HepG2 (cell line): ENCODE measurements around the gene COG5. TPM values are rescaled to one million over a fixed set of nuclear protein-coding genes. Genes with fewer than 3 reads are reported as not detected.

ENCODE experiments used
- BCL6 ChIP-seq: IDR thresholded peaks from 2 replicates; pipeline ENCODE4 v1.6.1; 2016; ENCODE audit warnings: missing genetic modification reagents, missing compliant biosample characterization
- ELK4 ChIP-seq: sonication (generic); formaldehyde crosslinking; IDR thresholded peaks from 2 replicates; pipeline ENCODE4 v1.9.0; 2021; ENCODE audit warnings: missing genetic modification reagents, borderline replicate concordance
- GABPA ChIP-seq, 2 experiments: IDR thresholded peaks; 2 replicates each; pipeline ENCODE4 v1.6.1; 2011 to 2016; ENCODE audit warnings: low read depth in 2 of 2, low read length in 1 of 2, missing biosample characterization in 1 of 2, missing genetic modification characterization in 1 of 2
- HMG20B ChIP-seq: conservative IDR thresholded peaks from 2 replicates; pipeline ENCODE4 v1.6.1; 2016; ENCODE audit warnings: missing genetic modification reagents, missing compliant biosample characterization
- IRF9 ChIP-seq: sonication (generic); formaldehyde crosslinking; IDR thresholded peaks from 2 replicates; pipeline ENCODE4 v1.8.0; 2022; ENCODE audit warnings: missing genetic modification reagents, mild to moderate bottlenecking, borderline replicate concordance
- PLRG1 ChIP-seq: fragments of 450-650 bp; conservative IDR thresholded peaks from 2 replicates; pipeline ENCODE4 v1.6.1; 2016
- ZNF101 ChIP-seq: sonication (generic); formaldehyde crosslinking; IDR thresholded peaks from 2 replicates; pipeline ENCODE4 v1.4.0; 2020; ENCODE audit warnings: mild to moderate bottlenecking, low read depth, missing genetic modification reagents, borderline replicate concordance
- ZNF556 ChIP-seq: sonication (generic); formaldehyde crosslinking; IDR thresholded peaks from 2 replicates; pipeline ENCODE4 v1.4.0; 2020; ENCODE audit warnings: mild to moderate bottlenecking, missing genetic modification reagents, borderline replicate concordance
- ZNF746 ChIP-seq: sonication (generic); formaldehyde crosslinking; IDR thresholded peaks from 2 replicates; pipeline ENCODE4 v1.8.0; 2022; ENCODE audit warnings: mild to moderate bottlenecking, missing genetic modification reagents
- ZNF850 ChIP-seq: sonication (generic); formaldehyde crosslinking; conservative IDR thresholded peaks from 2 replicates; pipeline ENCODE4 v1.9.0; 2021; ENCODE audit warnings: mild to moderate bottlenecking, missing genetic modification reagents
- polyA plus RNA-seq, 8 experiments: library from polyadenylated mRNA; depleted of rRNA in 3 of 8; stranded (reverse) in 7 of 8; unstranded in 1 of 8; fragments of >200 nt; fragmentation: Illumina TruSeq in 4 of 8; extraction: Trizol in 4 of 8; gene quantifications; 2 replicates each; pipeline versions ENCODE4 v1.2.1 to v1.2.3, GENCODE V29; 2011 to 2016; ENCODE audit warnings: low read depth in 4 of 8, missing spikeins in 1 of 8, mixed read lengths in 1 of 8; ENCODE audit not compliant: insufficient read depth in 1 of 8
- total RNA-seq, 5 experiments: library from RNA; depleted of rRNA; stranded (reverse); fragments of >200 nt; fragmentation: Illumina TruSeq; extraction: Trizol; gene quantifications; 2 replicates each; pipeline ENCODE4 v1.2.3, GENCODE V29; 2016; ENCODE audit warnings: low read depth in 1 of 5
- TF ChIP-seq, protein P1 (sequence below): sonication (generic); formaldehyde crosslinking; IDR thresholded peaks from 2 replicates; pipeline ENCODE4 v1.4.0; 2020; ENCODE audit warnings: mild to moderate bottlenecking, missing genetic modification reagents
- TF ChIP-seq, protein P2 (sequence below): sonication (generic); formaldehyde crosslinking; IDR thresholded peaks from 2 replicates; pipeline ENCODE4 v1.4.0; 2020; ENCODE audit warnings: missing genetic modification reagents
- TF ChIP-seq, protein P3 (sequence below): sonication (generic); formaldehyde crosslinking; IDR thresholded peaks from 2 replicates; pipeline ENCODE4 v1.4.0; 2020; ENCODE audit warnings: mild to moderate bottlenecking, low read depth, missing genetic modification reagents
- TF ChIP-seq, protein P4 (sequence below): sonication (generic); formaldehyde crosslinking; IDR thresholded peaks from 2 replicates; pipeline ENCODE4 v1.5.1; 2020; ENCODE audit warnings: mild to moderate bottlenecking, missing genetic modification reagents, moderate library complexity
- TF ChIP-seq, protein P5 (sequence below): sonication (generic); formaldehyde crosslinking; IDR thresholded peaks from 2 replicates; pipeline ENCODE4 v1.5.1; 2020; ENCODE audit warnings: missing genetic modification reagents, mild to moderate bottlenecking, borderline replicate concordance

COG5 gene
- total and polyA plus RNA-seq, 2 of the 13 experiments (the other 11 are each of a cell fraction or from before 2014, with no cell fraction given), result 20.4 to 31.3 TPM

GRCh38 chr7:107169120-107170050 lies 394.3 kb downstream of the COG5 start (continued):
- TF ChIP-seq IRF9 (CRISPR knock-in tag) (no peak; the same call in 1 of the 2 replicates), GABPA (IDR thresholded peaks at IDR 0.05; ENCODE audit: low read depth, low read length) (no peak), GABPA (CRISPR knock-in tag; IDR thresholded peaks at IDR 0.05; ENCODE audit: low read depth) (peak; percentile 53; the same call in 1 of the 2 replicates), BCL6 (CRISPR knock-in tag) (peak; percentile 45; the same call in 1 of the 2 replicates), PLRG1 (no peak), ZNF746 (CRISPR knock-in tag) (peak; percentile 70; the same call in 1 of the 2 replicates), ZNF556 (CRISPR knock-in tag) (0 out of 2 replicates have a peak, but pooled peaks have one; percentile 71), ZNF850 (CRISPR knock-in tag) (no peak), ELK4 (CRISPR knock-in tag) (no peak), HMG20B (CRISPR knock-in tag) (no peak), ZNF101 (no peak)
- TF ChIP-seq, protein P1, sequence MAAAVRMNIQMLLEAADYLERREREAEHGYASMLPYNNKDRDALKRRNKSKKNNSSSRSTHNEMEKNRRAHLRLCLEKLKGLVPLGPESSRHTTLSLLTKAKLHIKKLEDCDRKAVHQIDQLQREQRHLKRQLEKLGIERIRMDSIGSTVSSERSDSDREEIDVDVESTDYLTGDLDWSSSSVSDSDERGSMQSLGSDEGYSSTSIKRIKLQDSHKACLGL (CRISPR knock-in tag), result no peak
- TF ChIP-seq, protein P2, sequence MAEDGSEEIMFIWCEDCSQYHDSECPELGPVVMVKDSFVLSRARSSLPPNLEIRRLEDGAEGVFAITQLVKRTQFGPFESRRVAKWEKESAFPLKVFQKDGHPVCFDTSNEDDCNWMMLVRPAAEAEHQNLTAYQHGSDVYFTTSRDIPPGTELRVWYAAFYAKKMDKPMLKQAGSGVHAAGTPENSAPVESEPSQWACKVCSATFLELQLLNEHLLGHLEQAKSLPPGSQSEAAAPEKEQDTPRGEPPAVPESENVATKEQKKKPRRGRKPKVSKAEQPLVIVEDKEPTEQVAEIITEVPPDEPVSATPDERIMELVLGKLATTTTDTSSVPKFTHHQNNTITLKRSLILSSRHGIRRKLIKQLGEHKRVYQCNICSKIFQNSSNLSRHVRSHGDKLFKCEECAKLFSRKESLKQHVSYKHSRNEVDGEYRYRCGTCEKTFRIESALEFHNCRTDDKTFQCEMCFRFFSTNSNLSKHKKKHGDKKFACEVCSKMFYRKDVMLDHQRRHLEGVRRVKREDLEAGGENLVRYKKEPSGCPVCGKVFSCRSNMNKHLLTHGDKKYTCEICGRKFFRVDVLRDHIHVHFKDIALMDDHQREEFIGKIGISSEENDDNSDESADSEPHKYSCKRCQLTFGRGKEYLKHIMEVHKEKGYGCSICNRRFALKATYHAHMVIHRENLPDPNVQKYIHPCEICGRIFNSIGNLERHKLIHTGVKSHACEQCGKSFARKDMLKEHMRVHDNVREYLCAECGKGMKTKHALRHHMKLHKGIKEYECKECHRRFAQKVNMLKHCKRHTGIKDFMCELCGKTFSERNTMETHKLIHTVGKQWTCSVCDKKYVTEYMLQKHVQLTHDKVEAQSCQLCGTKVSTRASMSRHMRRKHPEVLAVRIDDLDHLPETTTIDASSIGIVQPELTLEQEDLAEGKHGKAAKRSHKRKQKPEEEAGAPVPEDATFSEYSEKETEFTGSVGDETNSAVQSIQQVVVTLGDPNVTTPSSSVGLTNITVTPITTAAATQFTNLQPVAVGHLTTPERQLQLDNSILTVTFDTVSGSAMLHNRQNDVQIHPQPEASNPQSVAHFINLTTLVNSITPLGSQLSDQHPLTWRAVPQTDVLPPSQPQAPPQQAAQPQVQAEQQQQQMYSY (CRISPR knock-in tag), result peak; percentile 66
- TF ChIP-seq, protein P3, sequence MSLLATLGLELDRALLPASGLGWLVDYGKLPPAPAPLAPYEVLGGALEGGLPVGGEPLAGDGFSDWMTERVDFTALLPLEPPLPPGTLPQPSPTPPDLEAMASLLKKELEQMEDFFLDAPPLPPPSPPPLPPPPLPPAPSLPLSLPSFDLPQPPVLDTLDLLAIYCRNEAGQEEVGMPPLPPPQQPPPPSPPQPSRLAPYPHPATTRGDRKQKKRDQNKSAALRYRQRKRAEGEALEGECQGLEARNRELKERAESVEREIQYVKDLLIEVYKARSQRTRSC (CRISPR knock-in tag), result no peak
- TF ChIP-seq, protein P4, sequence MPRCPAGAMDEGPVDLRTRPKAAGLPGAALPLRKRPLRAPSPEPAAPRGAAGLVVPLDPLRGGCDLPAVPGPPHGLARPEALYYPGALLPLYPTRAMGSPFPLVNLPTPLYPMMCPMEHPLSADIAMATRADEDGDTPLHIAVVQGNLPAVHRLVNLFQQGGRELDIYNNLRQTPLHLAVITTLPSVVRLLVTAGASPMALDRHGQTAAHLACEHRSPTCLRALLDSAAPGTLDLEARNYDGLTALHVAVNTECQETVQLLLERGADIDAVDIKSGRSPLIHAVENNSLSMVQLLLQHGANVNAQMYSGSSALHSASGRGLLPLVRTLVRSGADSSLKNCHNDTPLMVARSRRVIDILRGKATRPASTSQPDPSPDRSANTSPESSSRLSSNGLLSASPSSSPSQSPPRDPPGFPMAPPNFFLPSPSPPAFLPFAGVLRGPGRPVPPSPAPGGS (CRISPR knock-in tag), result 0 out of 2 replicates have a peak, but pooled peaks have one; percentile 9
- TF ChIP-seq, protein P5, sequence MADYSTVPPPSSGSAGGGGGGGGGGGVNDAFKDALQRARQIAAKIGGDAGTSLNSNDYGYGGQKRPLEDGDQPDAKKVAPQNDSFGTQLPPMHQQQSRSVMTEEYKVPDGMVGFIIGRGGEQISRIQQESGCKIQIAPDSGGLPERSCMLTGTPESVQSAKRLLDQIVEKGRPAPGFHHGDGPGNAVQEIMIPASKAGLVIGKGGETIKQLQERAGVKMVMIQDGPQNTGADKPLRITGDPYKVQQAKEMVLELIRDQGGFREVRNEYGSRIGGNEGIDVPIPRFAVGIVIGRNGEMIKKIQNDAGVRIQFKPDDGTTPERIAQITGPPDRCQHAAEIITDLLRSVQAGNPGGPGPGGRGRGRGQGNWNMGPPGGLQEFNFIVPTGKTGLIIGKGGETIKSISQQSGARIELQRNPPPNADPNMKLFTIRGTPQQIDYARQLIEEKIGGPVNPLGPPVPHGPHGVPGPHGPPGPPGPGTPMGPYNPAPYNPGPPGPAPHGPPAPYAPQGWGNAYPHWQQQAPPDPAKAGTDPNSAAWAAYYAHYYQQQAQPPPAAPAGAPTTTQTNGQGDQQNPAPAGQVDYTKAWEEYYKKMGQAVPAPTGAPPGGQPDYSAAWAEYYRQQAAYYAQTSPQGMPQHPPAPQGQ, result no peak
